ENCODE results near the gene PZP. TPM values are rescaled to one million over a fixed set of nuclear protein-coding genes. Genes with fewer than 3 reads are reported as not detected.

PZP gene
- total RNA-seq, 1 donor from 2014 or later = 0.36 TPM

GRCh38 chr12:9101018-9101687, 107.0 kb downstream of the PZP start:
- intact Hi-C loops (cut with micrococcal nuclease) = no loop called here
- Histone ChIP-seq H3K27me3 (ENCODE audit: low read depth) (no peaks in the 10 kb centered on the region), H3K4me3 (no peak overlapping the region), H3K9me3 (replicated peaks) (no peaks in the 10 kb centered on the region), H3K36me3 (peaks cover 100% of the 10 kb centered on the region), H3K27ac (replicated peaks) (no peak overlapping the region), H3K4me1 (no peaks in the 10 kb centered on the region)
- TF ChIP-seq CTCF (IDR thresholded peaks at IDR 0.05; ENCODE audit: borderline replicate concordance) = no peak
- DNase-seq = no peak

- Histone ChIP-seq H3K4me3 (no peak overlapping the region), H3K4me1 (peaks cover 2% of the 10 kb centered on the region), H3K27ac (replicated peaks) (no peak overlapping the region), H3K27me3 (ENCODE audit: low read depth) (no peaks in the 10 kb centered on the region), H3K36me3 (peaks cover 98% of the 10 kb centered on the region), H3K9me3 (replicated peaks) (no peaks in the 10 kb centered on the region)
- TF ChIP-seq CTCF (IDR thresholded peaks at IDR 0.05; ENCODE audit: borderline replicate concordance) = no peak
- intact Hi-C loops (cut with micrococcal nuclease) = no loop called here
- DNase-seq = no peak
Measured at GRCh38 chr12:9099552-9100190, 108.5 kb downstream of the PZP start.

Small RNA genes lying within 50 kb of the gene (microRNA-seq; reads per million reads assigned to microRNA genes)
- gene MIR1244-3 = not detected

Other genes with a start within 250 kb of the PZP start
- 6.9 TPM for gene KLRG1, start 218.8 kb downstream of the PZP start, total RNA-seq
- gene A2M, start 92.5 kb downstream of the PZP start, total RNA-seq = 502 TPM